Lung (tissue), 12 donors: ENCODE results near the gene ESPNL. TPM values are rescaled to one million over a fixed set of nuclear protein-coding genes. Genes with fewer than 3 reads are reported as not detected.

Experiments
- ATAC-seq: fragments of 200-7000 bp; cut with Tn5 transposase; one replicate; pipeline ENCODE4 v1.9.1; 2020; ENCODE audit warnings: moderate number of reproducible peaks; ENCODE audit not compliant: insufficient read depth, low FRiP score
- DNase-seq, 3 donors: peaks; one replicate each; pipeline ENCODE4 v3.0.0-alpha.2; 2013 to 2017
- H3K27ac ChIP-seq, 2 donors: one replicate each; pipeline ENCODE4 v1.5.1; 2013; ENCODE audit warnings: mild to moderate bottlenecking in 2 of 2, moderate library complexity in 2 of 2, control low read depth in 1 of 2, inconsistent platforms in 1 of 2, low read depth in 1 of 2, low read length in 1 of 2
- H3K27me3 ChIP-seq, 3 donors: one replicate each; pipeline ENCODE4 v1.5.1; 2013; ENCODE audit warnings: low read length in 2 of 3; ENCODE audit not compliant: control insufficient read depth in 3 of 3, insufficient read depth in 3 of 3
- H3K36me3 ChIP-seq, 4 donors: one replicate each; pipeline ENCODE4 v1.5.1; 2013; ENCODE audit warnings: low read length in 4 of 4, mild to moderate bottlenecking in 1 of 4, moderate library complexity in 1 of 4; ENCODE audit not compliant: control insufficient read depth in 4 of 4, insufficient read depth in 4 of 4
- H3K4me1 ChIP-seq, 5 donors: one replicate each; pipeline ENCODE4 v1.5.1; 2013; ENCODE audit warnings: low read length in 5 of 5, mild to moderate bottlenecking in 2 of 5, moderate library complexity in 1 of 5; ENCODE audit not compliant: control insufficient read depth in 5 of 5, insufficient read depth in 5 of 5
- H3K4me3 ChIP-seq: one replicate; pipeline ENCODE4 v1.5.1; 2013; ENCODE audit warnings: mild to moderate bottlenecking, control low read depth, moderate library complexity
- H3K9ac ChIP-seq, 2 donors: one replicate each; pipeline ENCODE4 v1.5.1; 2013; ENCODE audit warnings: low read length in 2 of 2, control low read depth in 1 of 2; ENCODE audit not compliant: insufficient read depth in 1 of 2
- H3K9me3 ChIP-seq, 4 donors: one replicate each; pipeline ENCODE4 v1.5.1; 2013; ENCODE audit warnings: low read length in 3 of 4, mild to moderate bottlenecking in 1 of 4, moderate library complexity in 1 of 4; ENCODE audit not compliant: control insufficient read depth in 4 of 4, insufficient read depth in 3 of 4
- CTCF ChIP-seq: IDR thresholded peaks from 2 replicates; pipeline ENCODE4 v1.5.1; 2012; ENCODE audit warnings: mild to moderate bottlenecking; ENCODE audit errors: control extremely low read depth, extremely low read depth
- WGBS, 2 donors: extraction: QIAGEN DNeasy Blood & Tissue Kit; methylation state at CpG; one replicate each; pipeline ENCODE4 v1.1.7; 2013; 5-methylcytosine and 5-hydroxymethylcytosine counted together
- polyA plus RNA-seq, 2 donors: library from polyadenylated mRNA; stranded (reverse); fragments of 200-250 nt; gene quantifications; one replicate each; pipeline ENCODE4 v1.2.1, GENCODE V29; 2013
- total RNA-seq, 2 donors: library from RNA; depleted of rRNA in 1 of 2; stranded (reverse); fragments of >200 nt in 1 of 2; gene quantifications; one replicate each; pipeline ENCODE4 v1.2.1, GENCODE V29; 2014 to 2021
- donor health status: control.
- donor health status: control.
- donor health status: Bipolar disorder and iron deficiency.
- donor health status: healthy.
- donor health status: DM: yes; HTN: yes; CAD: no.

The ESPNL gene
- total and polyA plus RNA-seq, 4 donors, result 0.07 to 3.0 (median 1.2) TPM

DNA sequence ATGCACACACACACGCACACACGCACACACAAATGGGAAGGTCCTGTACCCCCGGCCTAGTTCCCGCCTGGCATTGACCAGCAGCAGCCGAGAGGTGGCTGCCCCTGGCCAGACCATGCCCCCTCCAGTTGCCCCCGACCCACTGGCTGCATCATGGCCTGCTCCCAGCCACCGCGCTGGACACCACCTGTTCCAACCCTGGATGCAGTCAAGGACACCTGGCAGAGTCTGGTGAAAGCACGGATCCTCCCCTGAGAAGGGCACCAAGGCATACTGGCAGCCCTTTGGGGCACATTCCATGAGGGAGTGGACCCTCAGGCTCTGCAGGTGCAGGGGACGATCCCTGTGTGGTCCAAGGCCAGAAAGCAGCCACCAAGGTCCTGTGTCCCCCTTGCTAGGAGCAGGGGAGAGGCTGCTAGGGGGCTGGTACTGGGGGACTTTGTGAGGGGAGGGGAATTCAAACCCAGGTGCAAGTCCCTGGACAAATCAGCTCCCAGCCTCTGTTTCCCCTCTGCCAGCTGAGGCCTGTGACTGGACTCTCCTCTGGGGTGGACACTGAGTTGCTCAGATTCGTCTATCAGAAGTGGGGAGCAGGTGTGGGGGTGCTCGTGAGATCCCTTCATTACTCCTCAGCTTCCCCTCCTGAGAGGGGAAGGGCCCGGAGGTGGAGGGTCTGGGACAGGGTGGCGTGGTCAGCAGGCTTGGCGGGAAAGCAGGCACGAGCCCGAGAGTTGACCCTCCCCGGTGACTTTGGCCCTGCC is 3.5 kb downstream of the ESPNL start:
- no peak overlapping the region for H3K9ac ChIP-seq
- H3K36me3 ChIP-seq, result no peaks in the 10 kb centered on the region
- no peak for TF ChIP-seq CTCF
- H3K27me3 ChIP-seq, result no peaks in the 10 kb centered on the region
- no peak overlapping the region for H3K27ac ChIP-seq
- H3K4me3 ChIP-seq, result no peak overlapping the region
- peaks cover 0 to 3% (median 0%) of the 10 kb centered on the region in 5 donors for H3K4me1 ChIP-seq
- no peak for DNase-seq
- ATAC-seq, result no peak
- H3K9me3 ChIP-seq, result no peaks in the 10 kb centered on the region
- 90 to 93% methylated on average over 18 of the region's 18 CpGs for WGBS, 2 donors

DNA sequence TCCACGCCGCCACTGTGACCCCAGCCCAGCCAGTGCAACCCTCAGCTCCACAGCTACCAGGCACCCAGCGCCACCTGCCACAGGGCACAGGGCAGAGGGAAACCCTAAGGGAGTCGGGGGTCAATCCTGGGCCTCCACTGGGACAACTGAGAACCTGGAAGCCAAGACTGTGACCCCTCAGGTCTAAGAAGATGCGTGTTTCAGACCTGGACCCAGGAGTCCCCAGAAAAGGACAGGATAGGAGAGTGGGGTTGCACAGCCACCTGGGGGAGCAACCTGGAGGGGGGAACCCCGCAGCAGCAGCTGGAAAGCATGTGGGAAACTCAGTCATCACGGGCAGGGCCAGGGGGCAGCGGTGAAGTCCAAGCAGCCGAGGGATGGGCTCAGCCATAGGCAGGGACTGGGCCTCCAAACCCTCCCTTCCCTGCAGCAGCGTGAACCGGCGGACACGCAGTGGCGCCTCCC is 4.1 kb downstream of the ESPNL start:
- Histone ChIP-seq H3K9ac (no peak overlapping the region), H3K4me3 (no peak overlapping the region), H3K27me3 (no peaks in the 10 kb centered on the region), H3K27ac (no peak overlapping the region), H3K4me1 (peaks cover 0 to 4% (median 0%) of the 10 kb centered on the region in 5 donors), H3K9me3 (no peaks in the 10 kb centered on the region), H3K36me3 (no peaks in the 10 kb centered on the region)
- no peak for DNase-seq
- ATAC-seq, result no peak
- no peak for TF ChIP-seq CTCF
- WGBS, 2 donors, result 91 to 93% methylated on average over 14 of the region's 14 CpGs

DNA sequence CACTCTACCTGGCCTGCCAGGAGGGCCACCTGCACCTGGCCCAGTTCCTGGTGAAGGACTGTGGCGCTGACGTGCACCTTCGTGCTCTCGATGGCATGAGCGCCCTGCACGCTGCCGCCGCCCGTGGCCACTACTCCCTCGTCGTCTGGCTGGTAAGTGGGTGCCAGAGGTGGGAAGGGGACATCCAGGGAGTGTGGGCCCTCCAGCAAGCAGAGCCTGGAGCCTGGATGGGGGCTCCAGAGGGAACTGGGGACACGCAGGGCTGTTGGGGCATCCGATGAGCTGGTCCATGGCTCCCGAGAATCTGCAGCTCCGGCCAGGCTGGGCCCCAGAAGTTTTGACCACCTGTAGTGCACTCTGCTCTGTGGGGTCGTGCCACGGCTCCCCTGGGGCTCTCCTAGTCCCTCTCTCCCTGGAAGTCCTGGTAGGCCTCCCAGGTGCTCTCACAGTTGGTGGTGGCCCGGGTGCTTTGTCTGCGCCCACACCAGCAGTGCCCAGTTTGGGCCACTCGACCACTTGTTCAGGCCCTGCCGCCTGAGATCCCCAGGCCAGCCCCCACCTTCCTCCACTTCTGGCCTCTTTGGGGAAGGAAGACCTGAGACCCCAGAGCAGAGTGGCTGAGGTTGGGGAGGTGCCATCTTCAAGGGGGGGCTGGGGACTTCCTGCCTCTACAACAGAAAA is 4.7 kb downstream of the ESPNL start:
- Histone ChIP-seq H3K27me3 (no peaks in the 10 kb centered on the region), H3K4me3 (no peak overlapping the region), H3K27ac (no peak overlapping the region), H3K4me1 (peaks cover 0 to 4% (median 0%) of the 10 kb centered on the region in 5 donors), H3K36me3 (no peaks in the 10 kb centered on the region), H3K9me3 (no peaks in the 10 kb centered on the region), H3K9ac (no peak overlapping the region)
- TF ChIP-seq CTCF, result no peak
- ATAC-seq, result no peak
- no peak for DNase-seq
- 90 to 91% methylated on average over 21 of the region's 21 CpGs for whole genome bisulfite sequencing, 2 donors
